Right lobe of liver (tissue), 4 donors: ENCODE data around the gene OR9Q1.

Experiments
- CTCF ChIP-seq, 4 donors: fragments of 200-600 bp in 3 of 4; fragments of 450-650 bp in 1 of 4; IDR thresholded peaks; one replicate each; pipeline versions ENCODE4 v1.5.1 to v1.8.0; 2016 to 2022; ENCODE audit warnings: antibody characterized with exemption in 4 of 4, mild to moderate bottlenecking in 2 of 4
- POLR2A ChIP-seq: fragments of 450-650 bp; IDR thresholded peaks from one replicate; pipeline ENCODE4 v1.6.1; 2017; ENCODE audit warnings: antibody characterized with exemption, mild to moderate bottlenecking
- donor health status: DM: no; HTN: no; CAD: no.
- donor health status: DM: no; HTN: no; CAD: no.
- donor health status: DM: no; HTN: yes; CAD: no.

GRCh38 chr11:58142761-58143160 lies 119.1 kb downstream of the OR9Q1 start:
- no peak for TF ChIP-seq CTCF (IDR thresholded peaks at IDR 0.05)
- no peak for TF ChIP-seq POLR2A
